ENCODE results near the gene CAMSAP1. TPM values are rescaled to one million over a fixed set of nuclear protein-coding genes. Genes with fewer than 3 reads are reported as not detected.

Gene CAMSAP1
- total RNA-seq, 1 experiment from 2014 or later: 16.7 TPM

DNA sequence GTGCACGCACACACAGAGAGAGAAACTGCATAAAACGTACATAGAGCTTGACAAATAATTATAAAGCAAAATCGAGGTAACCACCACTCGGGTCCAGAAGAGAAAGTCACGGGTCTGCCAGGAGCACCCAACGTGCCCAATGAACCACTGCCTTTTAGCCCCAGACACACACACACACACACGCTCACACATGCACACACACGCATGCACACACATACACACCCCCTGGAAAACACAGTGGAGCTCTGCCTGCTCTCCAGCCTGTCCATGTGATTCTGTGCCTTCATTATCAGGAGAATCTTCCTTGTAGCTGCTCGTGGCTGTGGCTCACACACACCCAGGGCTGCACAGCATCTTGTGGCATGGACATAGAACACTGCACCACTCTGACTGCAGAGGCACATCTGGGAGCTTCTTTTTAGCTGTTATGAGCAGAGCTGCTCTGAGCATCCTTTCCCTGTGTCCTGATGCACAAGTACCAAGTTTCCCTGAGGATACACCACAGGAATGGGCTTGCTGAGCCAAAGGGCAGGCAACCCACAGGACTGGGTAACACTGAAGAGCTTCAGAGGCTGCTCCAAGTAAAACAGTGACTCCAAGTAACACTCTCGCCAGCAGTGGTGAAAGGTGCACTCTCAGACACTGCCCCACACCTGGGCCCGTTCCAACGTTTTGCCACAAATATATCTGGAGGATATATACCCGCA is 58.9 kb downstream of the CAMSAP1 start:
- BruUV-seq (replicated peaks): no TSS peak
- no peak for TF ChIP-seq EZH2 (IDR thresholded peaks at IDR 0.05; ENCODE audit: low read depth)
- TF ChIP-seq, protein P1, sequence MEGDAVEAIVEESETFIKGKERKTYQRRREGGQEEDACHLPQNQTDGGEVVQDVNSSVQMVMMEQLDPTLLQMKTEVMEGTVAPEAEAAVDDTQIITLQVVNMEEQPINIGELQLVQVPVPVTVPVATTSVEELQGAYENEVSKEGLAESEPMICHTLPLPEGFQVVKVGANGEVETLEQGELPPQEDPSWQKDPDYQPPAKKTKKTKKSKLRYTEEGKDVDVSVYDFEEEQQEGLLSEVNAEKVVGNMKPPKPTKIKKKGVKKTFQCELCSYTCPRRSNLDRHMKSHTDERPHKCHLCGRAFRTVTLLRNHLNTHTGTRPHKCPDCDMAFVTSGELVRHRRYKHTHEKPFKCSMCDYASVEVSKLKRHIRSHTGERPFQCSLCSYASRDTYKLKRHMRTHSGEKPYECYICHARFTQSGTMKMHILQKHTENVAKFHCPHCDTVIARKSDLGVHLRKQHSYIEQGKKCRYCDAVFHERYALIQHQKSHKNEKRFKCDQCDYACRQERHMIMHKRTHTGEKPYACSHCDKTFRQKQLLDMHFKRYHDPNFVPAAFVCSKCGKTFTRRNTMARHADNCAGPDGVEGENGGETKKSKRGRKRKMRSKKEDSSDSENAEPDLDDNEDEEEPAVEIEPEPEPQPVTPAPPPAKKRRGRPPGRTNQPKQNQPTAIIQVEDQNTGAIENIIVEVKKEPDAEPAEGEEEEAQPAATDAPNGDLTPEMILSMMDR (conservative IDR thresholded peaks at IDR 0.05): no peak
- no peak overlapping the region for H3K4me2 ChIP-seq
- intact Hi-C loops (cut with micrococcal nuclease; ENCODE audit: unreplicated experiment): no loop called here
- no peaks in the 10 kb centered on the region for H3K36me3 ChIP-seq (ENCODE audit: low read depth)
- CTCF ChIA-PET: no interaction called here
- H3K4me3 ChIP-seq: no peak overlapping the region
- H3K27ac ChIP-seq: no peak overlapping the region
- no peak overlapping the region for H2AFZ ChIP-seq
- POLR2A ChIA-PET (ENCODE audit: unreplicated experiment): no interaction called here
- H4K20me1 ChIP-seq (ENCODE audit: insufficient read depth): no peaks in the 10 kb centered on the region
- no peaks in the 10 kb centered on the region for H3K9me2 ChIP-seq (ENCODE audit: insufficient read depth)
- no peaks in the 10 kb centered on the region for H3K9me3 ChIP-seq (ENCODE audit: insufficient read depth, low read depth)
- no peaks in the 10 kb centered on the region for H3K4me1 ChIP-seq (replicated peaks; ENCODE audit: insufficient read depth)
- no peaks in the 10 kb centered on the region for H3K79me2 ChIP-seq (ENCODE audit: low read depth)
- H3K27me3 ChIP-seq (ENCODE audit: insufficient read depth, low read depth): no peaks in the 10 kb centered on the region
- H3F3A ChIP-seq (ENCODE audit: insufficient read depth, low read depth): no peaks in the 10 kb centered on the region
- no peak for DNase-seq

DNA sequence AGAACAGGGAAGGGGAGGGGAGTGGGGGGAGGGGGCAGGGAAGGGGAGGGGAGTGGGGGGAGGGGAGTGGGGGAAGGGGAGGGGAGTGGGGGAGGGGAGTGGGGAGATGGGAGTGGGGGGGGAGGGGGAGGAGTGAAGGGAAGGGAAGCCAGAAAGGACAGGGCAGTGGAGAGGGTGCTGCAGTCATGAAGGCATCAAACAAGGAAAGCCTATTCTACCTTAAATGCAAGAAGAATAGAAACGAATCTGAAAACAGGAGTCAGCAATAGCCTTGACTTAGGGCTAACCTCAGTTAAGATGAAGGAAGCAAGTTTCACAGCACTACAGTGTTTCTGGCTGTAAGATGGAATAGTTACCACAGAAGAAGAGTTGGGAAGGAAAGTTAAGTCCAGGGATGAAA is 59.5 kb downstream of the CAMSAP1 start:
- no peak for TF ChIP-seq EZH2 (IDR thresholded peaks at IDR 0.05; ENCODE audit: low read depth)
- TF ChIP-seq, protein P1 (conservative IDR thresholded peaks at IDR 0.05): no peak
- CTCF ChIA-PET: no interaction called here
- no peak overlapping the region for H3K4me2 ChIP-seq
- DNase-seq: no peak
- H3K4me1 ChIP-seq (replicated peaks; ENCODE audit: insufficient read depth): no peaks in the 10 kb centered on the region
- no peaks in the 10 kb centered on the region for H3K9me3 ChIP-seq (ENCODE audit: insufficient read depth, low read depth)
- H3K27ac ChIP-seq: no peak overlapping the region
- H3K27me3 ChIP-seq (ENCODE audit: insufficient read depth, low read depth): no peaks in the 10 kb centered on the region
- no peaks in the 10 kb centered on the region for H3F3A ChIP-seq (ENCODE audit: insufficient read depth, low read depth)
- no TSS peak for BruUV-seq (replicated peaks)
- no peaks in the 10 kb centered on the region for H3K9me2 ChIP-seq (ENCODE audit: insufficient read depth)
- no peaks in the 10 kb centered on the region for H3K79me2 ChIP-seq (ENCODE audit: low read depth)
- H2AFZ ChIP-seq: no peak overlapping the region
- POLR2A ChIA-PET (ENCODE audit: unreplicated experiment): no interaction called here
- H3K36me3 ChIP-seq (ENCODE audit: low read depth): no peaks in the 10 kb centered on the region
- intact Hi-C loops (cut with micrococcal nuclease; ENCODE audit: unreplicated experiment): no loop called here
- H4K20me1 ChIP-seq (ENCODE audit: insufficient read depth): no peaks in the 10 kb centered on the region
- H3K4me3 ChIP-seq: no peak overlapping the region

- BruUV-seq (replicated peaks): no TSS peak
- no peaks in the 10 kb centered on the region for H3K9me2 ChIP-seq (ENCODE audit: insufficient read depth)
- intact Hi-C loops (cut with micrococcal nuclease; ENCODE audit: unreplicated experiment): no loop called here
- no peaks in the 10 kb centered on the region for H3K27me3 ChIP-seq (ENCODE audit: insufficient read depth, low read depth)
- no peak overlapping the region for H3K4me3 ChIP-seq
- H3K9me3 ChIP-seq (ENCODE audit: insufficient read depth, low read depth): no peaks in the 10 kb centered on the region
- no peak overlapping the region for H3K4me2 ChIP-seq
- no peaks in the 10 kb centered on the region for H4K20me1 ChIP-seq (ENCODE audit: insufficient read depth)
- no peaks in the 10 kb centered on the region for H3F3A ChIP-seq (ENCODE audit: insufficient read depth, low read depth)
- H3K27ac ChIP-seq: no peak overlapping the region
- H3K79me2 ChIP-seq (ENCODE audit: low read depth): no peaks in the 10 kb centered on the region
- no peak for TF ChIP-seq EZH2 (IDR thresholded peaks at IDR 0.05; ENCODE audit: low read depth)
- TF ChIP-seq, protein P1 (conservative IDR thresholded peaks at IDR 0.05): no peak
- no peaks in the 10 kb centered on the region for H3K36me3 ChIP-seq (ENCODE audit: low read depth)
- H2AFZ ChIP-seq: no peak overlapping the region
- CTCF ChIA-PET: no interaction called here
- POLR2A ChIA-PET (ENCODE audit: unreplicated experiment): no interaction called here
- no peak for DNase-seq
- no peaks in the 10 kb centered on the region for H3K4me1 ChIP-seq (replicated peaks; ENCODE audit: insufficient read depth)
These were observed 66.8 kb downstream of the CAMSAP1 start for GRCh38 chr9:135840539-135840938.

All from PC-9 (cell line).